ENCODE measurements around the gene FBN3.

The FBN3 gene

DNA sequence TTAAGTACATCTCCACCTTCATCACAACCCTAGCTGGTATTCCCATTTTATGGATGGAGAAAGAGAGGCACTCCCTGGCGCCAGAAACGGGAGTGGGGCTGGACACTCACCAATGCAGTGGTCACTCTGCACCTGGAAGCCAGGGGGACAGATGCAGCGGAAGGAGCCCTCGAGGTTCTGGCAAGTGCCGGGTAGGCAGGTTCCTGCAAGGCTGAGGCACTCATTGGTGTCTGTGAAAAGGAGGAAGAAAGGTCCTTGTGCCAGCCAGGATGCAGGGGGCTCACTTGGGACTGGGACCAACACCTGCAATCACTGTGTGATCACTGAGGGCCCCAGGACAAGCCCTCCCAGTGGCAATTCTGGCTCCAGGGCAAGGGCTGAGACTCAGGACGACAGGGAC lies 55.1 kb downstream of the FBN3 start:
- no peak for TF ChIP-seq Cebpa-rat (IDR thresholded peaks at IDR 0.05)
- Histone ChIP-seq H3K36me3 (no peaks in the 10 kb centered on the region), H3K27ac (no peak overlapping the region), H3K9ac (no peak overlapping the region), H3K9me3 (peaks cover 47% of the 10 kb centered on the region), H4K20me1 (no peaks in the 10 kb centered on the region), H3K4me2 (no peak overlapping the region), H3K4me3 (no peak overlapping the region), H3K4me1 (peaks cover 10% of the 10 kb centered on the region), H3K27me3 (no peaks in the 10 kb centered on the region)

DNA sequence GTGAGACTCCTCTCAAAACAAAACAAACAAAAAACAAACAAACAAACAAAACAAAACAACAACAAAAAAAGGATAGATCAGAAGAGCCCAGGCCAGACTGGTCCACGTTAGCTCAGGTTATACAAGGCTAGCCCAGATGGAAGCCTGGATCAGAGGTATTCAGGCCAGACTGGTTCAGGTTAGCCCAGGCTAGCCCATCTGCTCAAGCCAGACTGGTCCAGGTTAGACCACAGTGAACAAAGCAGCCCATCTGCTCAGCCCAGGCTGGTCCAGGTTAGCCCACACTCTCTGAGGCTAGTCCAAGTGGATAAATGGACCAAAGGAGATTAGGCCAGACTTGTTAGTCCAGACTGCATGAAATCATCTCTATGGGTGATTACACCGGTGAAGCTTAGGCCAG lies 55.7 kb downstream of the FBN3 start:
- no peak overlapping the region for H3K4me3 ChIP-seq
- no peaks in the 10 kb centered on the region for H3K36me3 ChIP-seq
- no peaks in the 10 kb centered on the region for H3K27me3 ChIP-seq
- no peak overlapping the region for H3K9ac ChIP-seq
- H3K9me3 ChIP-seq = peaks cover 47% of the 10 kb centered on the region
- no peaks in the 10 kb centered on the region for H4K20me1 ChIP-seq
- H3K27ac ChIP-seq = no peak overlapping the region
- no peak overlapping the region for H3K4me2 ChIP-seq
- TF ChIP-seq Cebpa-rat (IDR thresholded peaks at IDR 0.05) = no peak
- peaks cover 10% of the 10 kb centered on the region for H3K4me1 ChIP-seq

DNA sequence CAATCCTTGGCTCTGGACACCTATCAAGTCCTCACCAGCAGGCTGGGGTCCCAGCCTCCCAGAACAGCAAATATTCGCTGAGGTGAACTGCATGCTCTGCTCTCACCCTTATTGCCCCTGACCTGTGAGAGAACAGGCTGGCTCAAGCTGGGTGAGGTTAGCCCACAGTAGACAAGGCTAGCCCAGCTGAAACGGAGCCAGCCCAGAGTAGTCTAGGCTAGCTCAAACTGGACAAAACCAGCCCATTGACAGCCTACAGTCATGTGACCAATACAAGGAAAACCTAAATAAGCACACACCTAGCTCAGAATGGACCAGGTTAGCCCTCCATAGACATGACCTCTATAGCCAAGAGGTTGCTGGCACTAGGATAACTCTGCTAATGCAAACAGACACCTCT lies 58.4 kb downstream of the FBN3 start:
- Histone ChIP-seq H3K9ac (no peak overlapping the region), H3K36me3 (no peaks in the 10 kb centered on the region), H3K4me2 (no peak overlapping the region), H3K4me3 (no peak overlapping the region), H3K4me1 (no peaks in the 10 kb centered on the region), H4K20me1 (no peaks in the 10 kb centered on the region), H3K9me3 (peaks cover 33% of the 10 kb centered on the region), H3K27me3 (no peaks in the 10 kb centered on the region), H3K27ac (no peak overlapping the region)
- no peak for TF ChIP-seq Cebpa-rat (IDR thresholded peaks at IDR 0.05)

DNA sequence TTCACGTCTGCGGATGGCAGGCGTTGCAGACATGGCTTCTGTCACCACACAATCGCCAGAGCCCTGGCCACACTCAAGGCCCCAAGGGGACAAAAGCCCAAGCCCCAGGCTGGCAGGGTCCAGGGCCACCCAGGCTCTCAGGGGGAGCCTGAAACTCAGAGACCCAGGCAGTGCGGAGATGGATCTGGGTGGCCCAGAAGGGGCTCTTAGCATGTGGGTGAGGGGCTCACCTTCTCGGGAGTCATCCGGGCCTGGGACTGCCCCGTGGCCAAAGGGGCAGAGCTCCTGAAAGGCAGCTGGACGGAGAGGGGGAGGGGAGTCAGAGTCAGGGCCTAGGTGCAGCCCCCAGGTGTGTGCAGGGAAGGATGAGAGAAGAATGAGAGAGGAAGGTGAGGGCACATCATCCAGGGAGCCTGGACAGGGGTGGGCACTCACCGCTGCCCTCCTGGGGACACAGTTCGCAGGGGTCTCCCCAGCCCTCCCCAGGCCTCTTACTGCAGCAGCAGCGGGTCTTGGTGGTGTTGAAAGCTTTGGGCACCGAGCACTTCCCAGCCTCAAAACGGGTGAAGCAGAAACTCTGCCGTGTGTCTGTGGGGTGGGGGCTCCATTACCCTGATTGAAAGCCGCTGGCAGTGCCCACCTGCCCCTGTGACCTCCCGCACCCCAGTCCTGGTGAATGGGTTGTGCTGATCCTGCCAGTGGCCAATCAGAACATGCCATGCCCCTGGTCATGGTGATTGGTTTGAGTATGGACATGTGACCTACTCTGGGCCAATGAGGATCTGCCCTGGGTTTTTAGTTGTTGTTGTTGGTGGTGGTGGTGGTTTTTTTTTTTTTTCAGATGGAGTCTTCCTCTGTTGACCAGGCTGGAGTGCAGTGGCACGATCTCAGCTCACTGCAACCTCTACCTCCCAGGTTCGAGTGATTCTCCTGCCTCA lies 59.5 kb downstream of the FBN3 start:
- no peaks in the 10 kb centered on the region for H3K27me3 ChIP-seq
- no peaks in the 10 kb centered on the region for H3K36me3 ChIP-seq
- no peak for TF ChIP-seq Cebpa-rat (IDR thresholded peaks at IDR 0.05)
- peaks cover 22% of the 10 kb centered on the region for H3K9me3 ChIP-seq
- no peak overlapping the region for H3K27ac ChIP-seq
- no peaks in the 10 kb centered on the region for H3K4me1 ChIP-seq
- H3K4me2 ChIP-seq = no peak overlapping the region
- no peak overlapping the region for H3K4me3 ChIP-seq
- H3K9ac ChIP-seq = no peak overlapping the region
- no peaks in the 10 kb centered on the region for H4K20me1 ChIP-seq

DNA sequence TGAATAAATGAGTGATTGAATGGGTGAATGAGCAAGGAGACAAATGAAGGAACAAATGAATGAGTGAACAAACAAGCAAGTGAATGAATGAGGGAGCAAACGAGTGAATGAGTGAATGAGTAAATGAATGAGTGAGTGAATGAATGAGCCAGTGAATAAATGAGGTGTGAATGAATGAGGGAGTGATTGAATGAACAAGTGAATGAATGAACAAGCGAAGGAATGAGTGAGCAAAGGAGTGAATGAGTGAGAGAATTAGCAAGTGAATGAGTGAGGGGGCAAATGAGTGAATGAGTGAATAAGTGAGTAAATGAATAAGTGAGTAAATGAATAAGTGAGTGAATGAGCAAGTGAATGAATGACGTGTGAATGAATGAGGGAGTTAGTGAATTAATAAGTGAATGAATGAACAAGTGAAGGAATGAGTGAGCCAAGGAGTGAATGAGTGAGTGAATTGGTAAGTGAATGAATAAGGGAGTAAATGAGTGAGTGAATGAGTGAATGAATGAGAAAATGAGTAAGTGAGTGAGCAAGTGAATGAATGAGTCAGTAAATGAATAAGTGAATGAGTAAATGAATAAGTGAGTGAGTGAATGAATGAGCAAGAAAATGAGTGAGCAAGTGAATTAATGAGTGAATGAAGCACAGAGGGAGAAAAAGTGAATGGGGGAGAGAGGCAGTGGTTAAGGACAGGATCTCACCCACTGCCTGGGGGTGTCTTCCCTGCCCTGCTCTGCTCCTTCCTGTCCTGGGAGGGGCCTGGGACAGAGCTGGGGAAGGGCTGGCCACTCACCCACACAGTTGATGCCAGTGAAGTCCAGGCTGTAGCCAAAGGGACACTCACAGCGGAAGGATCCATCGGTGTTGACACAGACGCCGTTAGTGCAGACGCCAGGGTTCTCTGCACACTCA lies 60.4 kb downstream of the FBN3 start:
- no peaks in the 10 kb centered on the region for H4K20me1 ChIP-seq
- H3K27me3 ChIP-seq = no peaks in the 10 kb centered on the region
- H3K9ac ChIP-seq = no peak overlapping the region
- no peaks in the 10 kb centered on the region for H3K4me1 ChIP-seq
- no peak overlapping the region for H3K4me3 ChIP-seq
- H3K4me2 ChIP-seq = no peak overlapping the region
- H3K36me3 ChIP-seq = no peaks in the 10 kb centered on the region
- no peak overlapping the region for H3K27ac ChIP-seq
- no peak for TF ChIP-seq Cebpa-rat (IDR thresholded peaks at IDR 0.05)
- H3K9me3 ChIP-seq = peaks cover 13% of the 10 kb centered on the region

DNA sequence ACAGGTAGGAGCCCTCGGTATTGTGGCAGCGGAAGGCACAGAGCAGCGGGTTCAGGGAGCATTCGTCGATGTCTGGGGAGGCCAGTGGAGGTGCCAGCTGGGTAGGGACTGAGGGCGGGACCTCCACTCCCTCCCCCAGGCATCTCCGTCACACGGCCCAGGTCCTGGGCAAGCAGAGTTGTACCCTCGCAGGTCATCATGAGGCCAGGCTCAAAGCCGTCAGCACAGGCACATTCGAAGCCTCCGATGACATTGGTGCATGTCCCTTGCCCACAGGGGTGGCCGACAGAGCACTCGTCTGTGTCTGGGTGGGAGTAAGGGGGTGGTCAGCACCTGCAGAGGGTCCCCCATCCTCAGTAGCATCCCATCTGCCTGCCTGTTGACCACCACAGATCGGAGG lies 61.5 kb downstream of the FBN3 start:
- H3K27ac ChIP-seq = no peak overlapping the region
- H3K27me3 ChIP-seq = no peaks in the 10 kb centered on the region
- no peaks in the 10 kb centered on the region for H4K20me1 ChIP-seq
- no peak for TF ChIP-seq Cebpa-rat (IDR thresholded peaks at IDR 0.05)
- no peak overlapping the region for H3K4me3 ChIP-seq
- H3K36me3 ChIP-seq = no peaks in the 10 kb centered on the region
- no peak overlapping the region for H3K4me2 ChIP-seq
- H3K9ac ChIP-seq = no peak overlapping the region
- H3K9me3 ChIP-seq = peaks cover 7% of the 10 kb centered on the region
- no peaks in the 10 kb centered on the region for H3K4me1 ChIP-seq

DNA sequence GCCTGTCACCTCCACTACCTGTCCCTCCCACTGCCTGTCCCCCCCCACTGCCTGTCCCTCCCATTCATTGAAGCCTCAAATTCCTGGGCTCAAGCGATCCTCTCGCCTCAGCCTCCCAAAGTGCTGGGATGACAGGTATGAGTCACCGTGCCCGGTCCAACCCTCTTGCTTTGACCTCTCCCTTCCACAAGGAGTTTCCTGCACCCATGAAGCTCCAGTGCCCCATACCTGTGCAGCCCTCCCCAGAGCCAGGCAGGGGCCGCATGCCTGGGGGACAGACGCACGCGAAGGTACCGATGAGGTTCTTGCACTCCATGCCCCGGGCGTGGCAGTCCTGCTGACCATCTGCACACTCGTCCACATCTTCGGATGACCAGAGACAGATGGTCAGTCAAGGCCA lies 62.5 kb downstream of the FBN3 start:
- Histone ChIP-seq H3K9me3 (peaks cover 7% of the 10 kb centered on the region), H3K4me3 (no peak overlapping the region), H3K36me3 (no peaks in the 10 kb centered on the region), H3K27ac (no peak overlapping the region), H4K20me1 (no peaks in the 10 kb centered on the region), H3K27me3 (no peaks in the 10 kb centered on the region), H3K4me1 (no peaks in the 10 kb centered on the region), H3K9ac (no peak overlapping the region), H3K4me2 (no peak overlapping the region)
- no peak for TF ChIP-seq Cebpa-rat (IDR thresholded peaks at IDR 0.05)

DNA sequence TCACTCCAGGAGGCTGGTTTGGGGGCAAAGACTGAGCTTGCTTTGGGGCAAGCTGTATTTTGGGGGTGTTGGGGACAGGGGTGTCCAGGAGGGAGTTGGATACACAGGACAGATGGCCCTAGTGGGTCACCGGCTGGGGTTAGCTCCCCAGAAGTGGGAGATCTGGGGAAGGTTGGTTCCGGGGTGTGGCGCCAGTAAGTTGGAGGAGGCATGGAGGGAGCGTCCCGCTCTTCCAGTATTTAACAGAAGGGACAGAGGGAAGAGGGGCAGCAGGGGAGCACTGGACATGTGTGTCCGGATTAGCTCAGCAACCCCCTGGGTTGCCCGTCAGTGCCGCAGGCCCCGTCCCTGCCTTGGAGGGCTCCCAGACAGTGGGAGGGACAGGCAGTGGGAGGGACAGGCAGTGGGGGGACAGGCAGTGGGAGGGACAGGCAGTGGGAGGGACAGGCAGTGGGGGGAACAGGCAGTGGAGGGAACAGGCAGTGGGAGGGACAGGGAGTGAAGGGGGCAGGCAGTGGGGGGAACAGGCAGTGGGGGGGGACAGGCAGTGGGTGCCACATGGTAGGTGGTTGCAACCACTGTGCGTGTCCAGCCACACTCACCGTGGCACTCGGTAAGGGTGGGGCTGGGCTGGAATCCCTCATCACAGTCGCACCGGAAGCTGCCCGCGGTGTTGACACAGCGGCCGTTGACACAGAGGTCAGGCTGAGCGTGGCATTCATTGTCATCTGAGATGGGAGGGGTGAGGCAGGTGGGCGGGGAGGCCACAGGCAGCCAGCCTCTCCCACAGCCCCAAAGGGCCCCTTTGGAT lies 63.6 kb downstream of the FBN3 start:
- Histone ChIP-seq H3K9ac (no peak overlapping the region), H3K27ac (no peak overlapping the region), H3K4me1 (peaks cover 5% of the 10 kb centered on the region), H3K4me3 (no peak overlapping the region), H4K20me1 (no peaks in the 10 kb centered on the region), H3K36me3 (no peaks in the 10 kb centered on the region), H3K9me3 (peaks cover 7% of the 10 kb centered on the region), H3K4me2 (no peak overlapping the region), H3K27me3 (no peaks in the 10 kb centered on the region)
- TF ChIP-seq Cebpa-rat (IDR thresholded peaks at IDR 0.05) = no peak

DNA sequence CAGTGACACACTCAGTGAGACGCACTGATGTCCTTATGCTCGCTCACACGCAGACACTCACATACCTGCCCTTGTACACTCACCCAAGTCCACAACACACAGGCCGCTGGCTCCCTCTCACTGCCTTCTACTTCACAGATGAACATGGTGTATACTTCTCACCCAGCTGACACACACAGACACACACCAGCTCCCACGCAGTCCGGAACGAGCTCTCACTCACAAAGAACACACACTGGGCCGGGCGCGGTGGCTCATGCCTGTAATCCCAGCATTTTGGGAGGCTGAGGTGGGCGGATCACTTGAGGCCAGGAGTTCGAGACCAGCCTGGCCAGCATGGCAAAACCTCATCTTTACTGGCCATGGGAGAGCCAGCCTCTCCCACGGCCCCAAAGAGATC lies 65.2 kb downstream of the FBN3 start:
- H3K4me3 ChIP-seq = no peak overlapping the region
- no peaks in the 10 kb centered on the region; the same call in 1 of the 2 replicates for H3K9me3 ChIP-seq
- no peaks in the 10 kb centered on the region for H3K27me3 ChIP-seq
- H3K36me3 ChIP-seq = no peaks in the 10 kb centered on the region
- no peak overlapping the region for H3K4me2 ChIP-seq
- H3K4me1 ChIP-seq = peaks cover 16% of the 10 kb centered on the region
- no peak overlapping the region for H3K27ac ChIP-seq
- no peak overlapping the region for H3K9ac ChIP-seq
- H4K20me1 ChIP-seq = no peaks in the 10 kb centered on the region
- no peak for TF ChIP-seq Cebpa-rat (IDR thresholded peaks at IDR 0.05)

All from BLaER1 (cell line).